ENCODE measurements around the gene DPH2.

The DPH2 gene

GRCh38 chr1:43930949-43931275 is 38.9 kb upstream of the DPH2 start:
- Histone ChIP-seq H3K27me3 (replicated peaks) (no peaks in the 10 kb centered on the region), H3K27ac (no peak overlapping the region), H3K4me3 (ENCODE audit: low read depth, low read length) (no peak overlapping the region), H3K36me3 (replicated peaks) (peaks cover 2% of the 10 kb centered on the region)
- in situ Hi-C loops (cut with HindIII; ENCODE audit: low pct_ligation_motif_present, low sequenced_read_pairs), result loop anchor here (25.0 kb wide), 1 partner anchor 169 kb away; no protein-coding TSS in a partner anchor
- no peak for TF ChIP-seq CTCF (IDR thresholded peaks at IDR 0.05; ENCODE audit: low read depth, low read length, missing control alignments)
- DNase-seq, result no peak

DNA sequence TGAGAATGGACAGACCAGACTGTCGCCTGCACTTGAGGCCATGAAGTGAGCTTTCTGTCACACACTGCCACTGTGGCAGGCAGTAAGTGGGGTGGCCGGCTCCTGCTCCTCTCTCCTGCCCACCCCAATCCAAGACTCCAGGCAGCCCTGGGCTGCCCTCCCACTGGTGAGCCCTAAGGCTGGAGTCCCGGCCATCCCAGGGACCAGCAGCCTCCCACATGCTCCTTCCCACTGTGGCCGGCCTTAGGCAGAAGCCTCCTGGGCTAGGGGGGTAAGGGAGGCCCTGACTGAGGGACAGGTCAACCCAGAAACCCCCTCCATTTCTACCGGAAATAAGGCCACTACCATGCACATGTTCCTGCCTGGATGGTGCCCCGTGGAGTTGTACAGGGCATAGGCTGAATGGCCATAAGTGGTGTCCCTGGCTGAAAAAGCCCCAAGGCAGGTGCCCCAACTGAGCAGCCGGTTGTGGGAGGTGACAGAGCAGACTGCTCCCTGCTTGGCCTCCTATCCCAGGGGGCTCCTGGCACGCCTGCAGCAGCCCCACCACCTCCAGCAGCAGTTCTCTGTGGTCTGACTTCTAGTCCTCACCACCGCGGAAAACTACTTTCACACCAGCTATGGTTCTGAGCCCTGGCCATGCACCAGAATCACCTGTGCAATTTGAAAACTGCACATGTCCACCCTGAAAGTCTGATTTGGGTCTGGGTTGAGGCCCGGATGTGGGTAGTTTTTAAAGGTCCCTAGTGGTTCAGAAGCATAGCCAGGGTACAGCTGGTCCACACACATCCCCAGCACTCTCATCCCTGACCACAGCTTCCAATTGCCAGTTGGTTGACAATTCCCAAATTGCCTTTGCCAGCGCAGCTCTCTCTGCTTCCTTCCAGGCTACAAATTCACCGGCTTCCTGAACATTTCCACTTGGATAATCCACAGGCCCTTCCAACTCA is 37.8 kb upstream of the DPH2 start:
- DNase-seq, result no peak
- TF ChIP-seq CTCF (IDR thresholded peaks at IDR 0.05; ENCODE audit: low read depth, low read length, missing control alignments), result no peak
- H3K36me3 ChIP-seq (replicated peaks), result peaks cover 2% of the 10 kb centered on the region
- in situ Hi-C loops (cut with HindIII; ENCODE audit: low pct_ligation_motif_present, low sequenced_read_pairs), result loop anchor here (25.0 kb wide), 1 partner anchor 170 kb away; no protein-coding TSS in a partner anchor
- no peak overlapping the region for H3K4me3 ChIP-seq (ENCODE audit: low read depth, low read length)
- H3K27me3 ChIP-seq (replicated peaks), result no peaks in the 10 kb centered on the region
- no peak overlapping the region for H3K27ac ChIP-seq

- H3K27ac ChIP-seq, result no peak overlapping the region
- DNase-seq, result peak; percentile 24
Observed at GRCh38 chr1:43932786-43933385, 36.9 kb upstream of the DPH2 start.

GRCh38 chr1:43933386-43934100 is 36.3 kb upstream of the DPH2 start, which contains the start of gene ARTN:
Gene ARTN (plus strand): TSS chr1:43933801. CDS start chr1:43935657, 1,856 bp downstream.
- no peak within 1 kb of the TSS for H3K27ac ChIP-seq
- no peaks in the 10 kb centered on the region for H3K27me3 ChIP-seq (replicated peaks)
- no peak for TF ChIP-seq CTCF (IDR thresholded peaks at IDR 0.05; ENCODE audit: low read depth, low read length, missing control alignments)
- H3K4me3 ChIP-seq (ENCODE audit: low read depth, low read length), result peak within 1 kb of the TSS; percentile 45
- H3K36me3 ChIP-seq (replicated peaks), result peaks cover 2% of the 10 kb centered on the region
- no peak for DNase-seq
- in situ Hi-C loops (cut with HindIII; ENCODE audit: low pct_ligation_motif_present, low sequenced_read_pairs), result loop anchor here (25.0 kb wide), 1 partner anchor 171 kb away; no protein-coding TSS in a partner anchor

More at GRCh38 chr1:43932786-43933385, 36.9 kb upstream of the DPH2 start:
- in situ Hi-C loops (cut with HindIII; ENCODE audit: low pct_ligation_motif_present, low sequenced_read_pairs), result loop anchor here (25.0 kb wide), 1 partner anchor 171 kb away; no protein-coding TSS in a partner anchor
- peak overlapping the region; percentile 45 for H3K4me3 ChIP-seq (ENCODE audit: low read depth, low read length)
- no peak for TF ChIP-seq CTCF (IDR thresholded peaks at IDR 0.05; ENCODE audit: low read depth, low read length, missing control alignments)
- H3K36me3 ChIP-seq (replicated peaks), result peaks cover 2% of the 10 kb centered on the region
- no peaks in the 10 kb centered on the region for H3K27me3 ChIP-seq (replicated peaks)

GRCh38 chr1:43934101-43934985 is 35.5 kb upstream of the DPH2 start:
- peak; percentile 96 for TF ChIP-seq CTCF (IDR thresholded peaks at IDR 0.05; ENCODE audit: low read depth, low read length, missing control alignments)
- H3K27me3 ChIP-seq (replicated peaks), result no peaks in the 10 kb centered on the region
- H3K36me3 ChIP-seq (replicated peaks), result peaks cover 2% of the 10 kb centered on the region
- H3K4me3 ChIP-seq (ENCODE audit: low read depth, low read length), result no peak overlapping the region
- in situ Hi-C loops (cut with HindIII; ENCODE audit: low pct_ligation_motif_present, low sequenced_read_pairs), result loop anchor here (25.0 kb wide), 1 partner anchor 172 kb away; no protein-coding TSS in a partner anchor
- peak; percentile 32 for DNase-seq
- H3K27ac ChIP-seq, result no peak overlapping the region
